ENCODE measurements around the gene FANK1. TPM values are rescaled to one million over a fixed set of nuclear protein-coding genes. Genes with fewer than 3 reads are reported as not detected.

The FANK1 gene
- total and polyA plus RNA-seq, 2 donors from 2014 or later, result 8.6 to 13.4 TPM

- Histone ChIP-seq H3K27ac (ENCODE audit: low read depth in 2 of 2, low read length in 2 of 2) (no peak overlapping the region), H3K9me3 (ENCODE audit: control insufficient read depth in 2 of 3, insufficient read depth in 1 of 3, low read length in 3 of 3) (no peaks in the 10 kb centered on the region), H3K4me1 (ENCODE audit: control insufficient read depth in 2 of 3, insufficient read depth in 2 of 3, low read depth in 1 of 3, low read length in 3 of 3) (peaks cover 0 to 24% (median 4%) of the 10 kb centered on the region in 3 donors), H3K9ac (ENCODE audit: low read length in 3 of 3) (no peak overlapping the region), H3K36me3 (ENCODE audit: control insufficient read depth in 2 of 3, insufficient read depth in 3 of 3, low read length in 3 of 3) (peaks cover 0 to 2% (median 0%) of the 10 kb centered on the region in 3 donors), H3K4me3 (ENCODE audit: low read length in 3 of 3) (no peak overlapping the region), H3K27me3 (ENCODE audit: control insufficient read depth, insufficient read depth, low read length) (no peaks in the 10 kb centered on the region)
- TF ChIP-seq, protein P1, sequence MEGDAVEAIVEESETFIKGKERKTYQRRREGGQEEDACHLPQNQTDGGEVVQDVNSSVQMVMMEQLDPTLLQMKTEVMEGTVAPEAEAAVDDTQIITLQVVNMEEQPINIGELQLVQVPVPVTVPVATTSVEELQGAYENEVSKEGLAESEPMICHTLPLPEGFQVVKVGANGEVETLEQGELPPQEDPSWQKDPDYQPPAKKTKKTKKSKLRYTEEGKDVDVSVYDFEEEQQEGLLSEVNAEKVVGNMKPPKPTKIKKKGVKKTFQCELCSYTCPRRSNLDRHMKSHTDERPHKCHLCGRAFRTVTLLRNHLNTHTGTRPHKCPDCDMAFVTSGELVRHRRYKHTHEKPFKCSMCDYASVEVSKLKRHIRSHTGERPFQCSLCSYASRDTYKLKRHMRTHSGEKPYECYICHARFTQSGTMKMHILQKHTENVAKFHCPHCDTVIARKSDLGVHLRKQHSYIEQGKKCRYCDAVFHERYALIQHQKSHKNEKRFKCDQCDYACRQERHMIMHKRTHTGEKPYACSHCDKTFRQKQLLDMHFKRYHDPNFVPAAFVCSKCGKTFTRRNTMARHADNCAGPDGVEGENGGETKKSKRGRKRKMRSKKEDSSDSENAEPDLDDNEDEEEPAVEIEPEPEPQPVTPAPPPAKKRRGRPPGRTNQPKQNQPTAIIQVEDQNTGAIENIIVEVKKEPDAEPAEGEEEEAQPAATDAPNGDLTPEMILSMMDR (IDR thresholded peaks at IDR 0.05; ENCODE audit: borderline replicate concordance, extremely low read depth, insufficient read depth), result no peak
- FAIRE-seq, result no peak
- no peak for DNase-seq
- intact Hi-C loops (cut with DNase I), result no loop called here
Observed at GRCh38 chr10:126014309-126014708, 117.9 kb downstream of the FANK1 start.

DNA sequence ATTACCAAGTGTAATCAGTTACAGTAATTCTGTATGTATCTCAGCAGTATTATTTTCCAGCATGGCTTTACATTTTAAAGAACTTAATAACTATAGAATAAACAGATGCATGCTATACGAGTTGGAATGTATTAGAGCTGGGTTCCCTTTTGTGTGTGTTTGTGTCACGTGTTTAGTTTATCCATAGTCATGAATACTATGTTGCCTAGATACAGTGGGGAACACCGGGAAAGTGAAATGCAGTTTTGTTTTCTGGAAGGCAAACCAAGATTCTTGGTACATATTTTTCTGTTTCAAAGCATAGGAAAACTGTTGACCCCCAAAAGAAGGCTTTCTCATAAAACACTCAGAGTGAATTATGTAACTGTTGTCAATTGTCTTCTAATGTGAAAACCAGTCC lies 119.0 kb downstream of the FANK1 start:
- no peak overlapping the region for H3K27ac ChIP-seq (ENCODE audit: low read depth in 2 of 2, low read length in 2 of 2)
- H3K4me1 ChIP-seq (ENCODE audit: control insufficient read depth in 2 of 3, insufficient read depth in 2 of 3, low read depth in 1 of 3, low read length in 3 of 3), result peaks cover 0 to 24% (median 4%) of the 10 kb centered on the region in 3 donors
- FAIRE-seq, result no peak
- no peaks in the 10 kb centered on the region for H3K27me3 ChIP-seq (ENCODE audit: control insufficient read depth, insufficient read depth, low read length)
- intact Hi-C loops (cut with DNase I), result no loop called here
- H3K4me3 ChIP-seq (ENCODE audit: low read length in 3 of 3), result no peak overlapping the region
- no peak for DNase-seq
- TF ChIP-seq, protein P1 (IDR thresholded peaks at IDR 0.05; ENCODE audit: borderline replicate concordance, extremely low read depth, insufficient read depth), result no peak
- H3K9ac ChIP-seq (ENCODE audit: low read length in 3 of 3), result no peak overlapping the region
- H3K36me3 ChIP-seq (ENCODE audit: control insufficient read depth in 2 of 3, insufficient read depth in 3 of 3, low read length in 3 of 3), result peaks cover 0 to 2% (median 0%) of the 10 kb centered on the region in 3 donors
- H3K9me3 ChIP-seq (ENCODE audit: control insufficient read depth in 2 of 3, insufficient read depth in 1 of 3, low read length in 3 of 3), result no peaks in the 10 kb centered on the region

DNA sequence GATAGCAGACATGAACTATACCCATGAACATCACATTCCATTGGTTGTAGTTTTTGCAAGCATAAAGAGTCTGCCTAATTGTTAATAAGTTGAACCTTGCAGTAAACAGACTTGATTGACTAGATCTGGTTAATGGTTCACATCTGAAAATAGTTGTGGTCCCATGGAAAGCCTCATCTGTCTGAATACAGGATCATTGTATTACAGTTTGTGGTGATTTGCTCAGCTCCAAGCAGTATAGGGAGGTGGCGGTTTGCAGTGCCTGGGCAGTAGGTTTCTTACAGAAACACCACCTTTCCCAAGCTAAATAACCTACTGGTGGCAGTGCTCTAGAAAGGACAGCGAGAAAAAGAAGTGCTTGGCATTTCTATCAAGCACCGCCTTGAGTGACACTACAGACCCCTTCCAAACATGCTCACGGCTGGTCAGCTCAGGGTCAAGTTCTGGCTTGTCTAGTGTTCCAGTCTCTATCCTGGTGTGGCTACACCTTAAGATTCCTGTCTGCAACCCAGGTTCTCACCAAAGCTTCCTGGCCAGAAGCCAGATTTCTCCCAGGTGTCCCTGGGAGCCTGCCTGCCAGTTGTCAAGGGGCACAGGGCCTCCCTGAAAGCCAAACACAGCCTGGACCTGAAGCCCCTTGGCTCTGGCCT lies 119.9 kb downstream of the FANK1 start:
- H3K36me3 ChIP-seq (ENCODE audit: control insufficient read depth in 2 of 3, insufficient read depth in 3 of 3, low read length in 3 of 3), result peaks cover 0 to 2% (median 0%) of the 10 kb centered on the region in 3 donors
- H3K4me1 ChIP-seq (ENCODE audit: control insufficient read depth in 2 of 3, insufficient read depth in 2 of 3, low read depth in 1 of 3, low read length in 3 of 3), result peaks cover 0 to 24% (median 4%) of the 10 kb centered on the region in 3 donors
- FAIRE-seq (no peak), DNase-seq (no peak)
- no peaks in the 10 kb centered on the region for H3K27me3 ChIP-seq (ENCODE audit: control insufficient read depth, insufficient read depth, low read length)
- peak overlapping the region in 1 of 2 donors; percentile 18 for H3K27ac ChIP-seq (ENCODE audit: low read depth in 2 of 2, low read length in 2 of 2)
- TF ChIP-seq, protein P1 (IDR thresholded peaks at IDR 0.05; ENCODE audit: borderline replicate concordance, extremely low read depth, insufficient read depth), result no peak
- H3K4me3 ChIP-seq (ENCODE audit: low read length in 3 of 3), result no peak overlapping the region
- intact Hi-C loops (cut with DNase I), result no loop called here
- no peak overlapping the region for H3K9ac ChIP-seq (ENCODE audit: low read length in 3 of 3)
- H3K9me3 ChIP-seq (ENCODE audit: control insufficient read depth in 2 of 3, insufficient read depth in 1 of 3, low read length in 3 of 3), result no peaks in the 10 kb centered on the region

Data from kidney (tissue), 14 donors.